Measurements from ENCODE around the gene CALHM2.

The CALHM2 gene

GRCh38 chr10:103476046-103476768 lies 24.0 kb upstream of the CALHM2 start:
- in situ Hi-C loops (cut with MboI; ENCODE audit: low sequenced_read_pairs, unreplicated experiment): no loop called here
- DNase-seq (ENCODE audit: low spot score): peak; percentile 83

GRCh38 chr10:103475437-103475836 lies 23.3 kb upstream of the CALHM2 start:
- TF ChIP-seq CTCF (IDR thresholded peaks at IDR 0.05; ENCODE audit: borderline replicate concordance, control extremely low read depth, extremely low read depth, insufficient read depth, missing control alignments): no peak
- in situ Hi-C loops (cut with MboI; ENCODE audit: low sequenced_read_pairs, unreplicated experiment): no loop called here
- no peak for DNase-seq (ENCODE audit: low spot score)

More at GRCh38 chr10:103476046-103476768, 24.0 kb upstream of the CALHM2 start:
- peak; percentile 61 for TF ChIP-seq CTCF (IDR thresholded peaks at IDR 0.05; ENCODE audit: borderline replicate concordance, control extremely low read depth, extremely low read depth, insufficient read depth, missing control alignments)

- in situ Hi-C loops (cut with MboI; ENCODE audit: low sequenced_read_pairs, unreplicated experiment): no loop called here
- DNase-seq (ENCODE audit: low spot score): no peak
- no peak for TF ChIP-seq CTCF (IDR thresholded peaks at IDR 0.05; ENCODE audit: borderline replicate concordance, control extremely low read depth, extremely low read depth, insufficient read depth, missing control alignments)
Observed at GRCh38 chr10:103474077-103474476, 21.9 kb upstream of the CALHM2 start.

GRCh38 chr10:103473261-103473671 lies 21.1 kb upstream of the CALHM2 start:
- DNase-seq (ENCODE audit: low spot score): no peak
- no peak for TF ChIP-seq CTCF (IDR thresholded peaks at IDR 0.05; ENCODE audit: borderline replicate concordance, control extremely low read depth, extremely low read depth, insufficient read depth, missing control alignments)
- in situ Hi-C loops (cut with MboI; ENCODE audit: low sequenced_read_pairs, unreplicated experiment): no loop called here

- no peak for TF ChIP-seq CTCF (IDR thresholded peaks at IDR 0.05; ENCODE audit: borderline replicate concordance, control extremely low read depth, extremely low read depth, insufficient read depth, missing control alignments)
- peak; percentile 77 for DNase-seq (ENCODE audit: low spot score)
- in situ Hi-C loops (cut with MboI; ENCODE audit: low sequenced_read_pairs, unreplicated experiment): no loop called here
Observed at GRCh38 chr10:103472005-103472404, 19.8 kb upstream of the CALHM2 start.

GRCh38 chr10:103470761-103471653 lies 18.8 kb upstream of the CALHM2 start:
- in situ Hi-C loops (cut with MboI; ENCODE audit: low sequenced_read_pairs, unreplicated experiment): no loop called here
- DNase-seq (ENCODE audit: low spot score): peak; percentile 88

More at GRCh38 chr10:103470761-103471653, 18.8 kb upstream of the CALHM2 start:
- TF ChIP-seq CTCF (IDR thresholded peaks at IDR 0.05; ENCODE audit: borderline replicate concordance, control extremely low read depth, extremely low read depth, insufficient read depth, missing control alignments): no peak

All from GM13976 (cell line).